Stimulated activated CD8-positive, alpha-beta memory T cell treated with anti-CD3 and anti-CD28 coated beads, Interleukin-15, amount 100 ng/mL, for 24 hours (primary cell): Measurements from ENCODE around the gene TPST2.
A peak's percentile ranks its signal among the peaks of the same experiment; 100 is the strongest.
"Not testable (repeated sequence)": the region's sequence is repeated elsewhere in the genome, so short reads cannot be mapped to it uniquely, and the experiment has no call there.

Source experiments
- DNase-seq: peaks from one replicate; pipeline ENCODE4 v3.0.0-alpha.2; 2020; ENCODE audit warnings: low read depth

The TPST2 gene

DNA sequence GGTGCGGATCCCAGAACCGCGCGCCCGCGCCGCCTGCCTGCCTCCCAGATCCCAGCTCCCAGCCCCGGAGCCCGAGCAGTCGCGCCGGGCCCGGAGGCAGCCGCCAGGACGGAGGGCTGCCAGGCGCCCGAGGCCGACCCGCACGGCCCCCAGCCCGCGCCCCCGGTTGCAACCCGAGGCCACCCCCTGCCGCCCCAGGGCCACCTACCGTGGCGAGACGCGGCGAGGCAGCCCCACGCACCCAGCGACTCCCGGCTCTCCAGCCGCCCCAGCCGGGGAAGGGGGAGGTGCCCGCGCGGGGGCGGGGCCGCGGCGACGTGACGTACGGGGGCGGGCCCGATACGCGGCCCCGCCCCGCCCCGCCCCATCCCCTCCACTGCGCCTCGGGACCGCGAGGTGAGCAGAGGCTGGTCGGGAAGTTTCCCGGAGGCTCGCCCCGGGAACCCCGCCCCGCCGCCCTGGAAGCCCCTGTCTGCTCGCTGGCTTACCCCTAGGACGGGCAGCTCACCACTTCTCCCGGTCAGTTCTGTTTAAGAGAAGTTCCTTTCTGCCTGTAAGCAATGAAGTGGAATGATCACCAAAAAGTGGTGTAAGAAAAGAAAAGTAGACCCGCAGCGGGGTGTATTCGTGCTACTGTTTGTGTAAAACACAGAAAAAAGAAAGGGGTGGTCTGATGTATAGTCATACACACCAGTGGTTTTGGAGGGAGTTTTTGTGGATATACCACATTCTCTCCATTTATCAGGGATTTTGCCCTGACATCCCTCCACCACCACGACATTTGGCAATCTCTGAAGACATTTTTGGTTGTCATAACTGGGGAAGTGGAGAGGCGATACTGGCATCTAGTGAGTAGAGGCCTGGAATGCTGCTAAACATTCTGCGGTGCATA is at the start of gene TPST2:
Gene TPST2 (minus strand): TSS at position 288 of the 892 bp plus-strand sequence. CDS start 48,502 bp downstream, outside the sequence.
- peak; percentile 74 for DNase-seq

GRCh38 chr22:26636296-26636695 is 46.4 kb upstream of the TPST2 start:
- DNase-seq = no peak

DNA sequence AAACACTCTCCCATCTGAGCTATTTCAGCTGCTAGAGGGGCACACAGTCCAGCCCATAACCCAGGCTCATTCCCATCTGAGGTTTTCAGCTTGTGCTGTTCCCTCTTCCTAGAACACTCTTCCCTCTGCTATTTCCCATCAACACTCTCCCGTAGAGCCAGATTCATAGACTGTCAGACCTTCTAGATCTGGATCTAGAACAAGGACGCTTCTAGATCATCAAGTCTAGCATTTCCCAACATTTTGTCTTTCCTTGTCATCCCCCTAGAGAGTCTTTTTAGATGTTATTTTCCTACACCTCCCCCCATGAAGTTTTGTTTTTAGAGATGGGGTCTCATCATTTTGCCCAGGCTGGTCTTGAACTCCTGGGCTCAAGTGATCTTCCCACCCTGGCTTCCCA is 45.2 kb upstream of the TPST2 start:
- no peak for DNase-seq

DNA sequence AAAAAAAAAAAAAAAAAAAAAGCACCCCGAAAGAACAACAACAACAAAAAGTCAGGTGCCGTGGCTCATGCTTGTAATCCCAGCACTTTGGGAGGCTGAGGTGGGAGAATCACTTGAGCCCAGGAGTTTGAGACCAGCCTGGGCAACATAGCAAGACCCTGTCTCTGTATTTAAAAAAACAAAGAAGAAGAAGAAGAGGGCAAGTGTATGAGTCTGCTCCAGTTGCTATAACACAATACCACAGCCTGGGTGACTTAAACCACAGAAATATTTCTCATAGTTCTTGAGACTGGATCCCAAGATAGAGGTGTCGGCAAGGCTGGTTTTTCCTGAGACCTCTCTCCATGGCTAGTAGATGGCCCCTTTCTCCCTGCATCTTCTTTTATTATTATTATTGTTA is 44.3 kb upstream of the TPST2 start:
- DNase-seq = no peak

GRCh38 chr22:26632422-26633155 is 42.7 kb upstream of the TPST2 start:
- DNase-seq = no peak

DNA sequence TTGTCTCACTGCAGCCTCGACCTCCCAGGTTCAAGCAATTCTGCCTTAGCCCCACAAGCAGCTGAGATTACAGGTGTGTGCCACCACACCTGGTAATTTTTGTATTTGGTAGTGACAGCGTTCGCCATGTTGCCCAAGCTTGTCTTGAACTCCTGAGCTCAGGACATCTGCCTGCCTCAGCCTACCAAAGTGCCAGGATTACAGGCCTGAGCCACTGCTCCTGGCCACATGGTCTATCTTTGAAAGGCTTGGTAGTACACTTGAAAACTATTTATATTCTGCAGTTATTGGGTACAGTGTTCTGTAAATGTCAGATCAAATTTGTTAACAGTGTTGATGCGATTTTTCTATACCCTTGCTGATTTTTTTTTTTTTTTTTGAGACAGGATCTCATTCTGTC is 41.4 kb upstream of the TPST2 start:
- DNase-seq = no peak

DNA sequence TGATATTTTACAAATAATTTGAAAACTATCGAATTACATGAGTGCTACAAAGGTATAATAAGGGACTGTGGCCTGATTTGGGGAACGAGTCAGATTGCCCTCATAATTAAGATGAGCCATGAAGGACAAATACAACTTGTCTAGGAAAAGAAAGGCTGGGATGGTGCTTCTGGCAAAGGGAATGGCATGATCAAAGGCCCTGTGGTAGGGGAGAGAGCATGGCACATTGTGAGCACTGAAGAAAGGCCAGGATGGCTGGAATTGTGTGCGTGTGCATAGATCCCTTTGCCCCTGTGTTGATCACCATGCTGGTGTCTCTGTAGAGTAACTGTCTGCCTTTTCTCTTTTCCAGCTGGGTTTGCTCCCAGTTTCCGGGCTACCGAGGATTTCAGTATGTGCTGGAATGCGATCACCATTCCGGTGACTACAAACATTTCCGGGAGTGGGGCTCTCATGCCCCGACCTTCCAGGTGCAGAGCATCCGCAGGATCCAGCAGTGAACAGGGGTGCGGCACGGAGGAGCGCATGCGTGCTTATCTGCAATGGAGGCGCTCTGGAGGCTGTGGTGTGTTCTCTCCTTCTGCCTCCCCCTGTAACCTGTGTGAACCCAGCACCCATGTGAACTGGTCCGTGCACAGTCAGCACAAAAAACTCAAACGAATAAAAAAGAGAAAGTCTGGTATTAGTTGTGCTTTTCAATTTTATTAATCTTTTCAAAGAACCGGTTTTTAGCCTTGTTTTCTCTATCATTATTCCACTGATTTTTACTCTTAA is 40.2 kb upstream of the TPST2 start:
- DNase-seq = no peak

DNA sequence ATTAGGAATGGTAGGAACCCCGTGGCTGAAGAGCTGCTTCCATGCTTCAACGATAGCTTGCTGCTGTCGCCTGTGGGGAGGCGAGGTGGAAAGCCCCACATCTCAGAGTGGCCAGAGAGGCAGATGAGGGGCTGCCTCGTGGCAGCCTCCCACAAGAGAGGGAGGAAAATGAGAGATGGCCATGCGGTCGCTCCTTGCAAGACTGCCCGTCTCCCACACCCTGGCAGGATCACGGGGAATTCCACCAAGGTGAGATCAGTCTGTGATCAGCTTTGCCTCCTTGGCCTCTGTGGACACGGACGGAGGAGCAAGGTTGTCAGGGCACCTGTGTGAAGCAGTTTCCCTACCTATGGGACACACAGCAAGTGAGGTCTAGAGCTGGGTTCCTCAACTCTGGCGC is 34.9 kb upstream of the TPST2 start:
- DNase-seq = no peak

GRCh38 chr22:26623984-26624383 is 34.1 kb upstream of the TPST2 start:
- DNase-seq = no peak

GRCh38 chr22:26621663-26622062 is 31.7 kb upstream of the TPST2 start, which contains the start of gene CRYBA4:
Gene CRYBA4, plus strand, starts transcription at chr22:26621963. Its CDS starts 634 bp downstream, at chr22:26622597.
- DNase-seq = no peak

GRCh38 chr22:26620197-26620596 is 30.3 kb upstream of the TPST2 start:
- no peak for DNase-seq

DNA sequence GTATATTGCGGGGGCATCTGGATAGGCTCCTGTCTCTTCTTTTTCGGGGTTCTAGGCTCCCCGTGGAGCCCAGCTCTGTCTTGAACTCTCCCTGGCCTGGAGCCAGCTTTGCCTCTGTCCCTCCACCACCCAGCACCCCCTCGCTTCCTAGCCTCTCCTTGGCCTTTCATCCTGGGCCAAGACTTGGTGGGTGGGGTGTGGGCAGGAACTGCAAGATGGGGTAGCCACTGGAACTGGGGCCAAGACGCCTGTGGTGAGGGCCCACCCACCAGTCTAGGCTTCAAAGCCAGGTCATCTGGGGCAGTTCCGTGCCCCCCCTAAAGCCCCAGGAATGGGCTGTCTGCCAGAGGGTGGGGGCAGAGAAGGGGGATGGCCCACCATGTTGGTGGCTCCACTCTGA is 29.6 kb upstream of the TPST2 start:
- no peak for DNase-seq

GRCh38 chr22:26618455-26618854 is 28.5 kb upstream of the TPST2 start:
- no peak for DNase-seq

GRCh38 chr22:26617271-26618199 is 27.6 kb upstream of the TPST2 start, which contains the start of gene CRYBB1:
Gene CRYBB1, minus strand, starts transcription at chr22:26618027. Its CDS starts 1,708 bp downstream, at chr22:26616319.
- DNase-seq = no peak

DNA sequence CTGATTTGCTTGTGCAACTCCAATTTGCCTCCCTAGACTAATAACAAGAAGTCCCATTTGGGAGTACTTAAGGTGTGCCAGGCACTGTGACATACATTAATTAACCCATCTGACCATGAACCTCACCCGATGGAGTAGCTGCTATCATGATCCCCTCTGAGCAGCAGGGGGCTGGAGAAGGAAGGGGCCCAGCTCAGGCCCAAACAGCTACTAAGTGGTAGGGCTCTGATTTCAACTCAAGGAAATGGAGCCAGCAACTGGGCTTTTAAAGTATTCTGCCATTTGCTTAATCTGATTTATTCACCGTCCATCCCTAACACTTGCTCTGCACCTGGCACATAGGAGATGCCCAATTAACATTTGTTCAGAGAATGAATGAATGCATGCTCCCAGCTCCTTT is 26.7 kb upstream of the TPST2 start:
- DNase-seq = no peak

DNA sequence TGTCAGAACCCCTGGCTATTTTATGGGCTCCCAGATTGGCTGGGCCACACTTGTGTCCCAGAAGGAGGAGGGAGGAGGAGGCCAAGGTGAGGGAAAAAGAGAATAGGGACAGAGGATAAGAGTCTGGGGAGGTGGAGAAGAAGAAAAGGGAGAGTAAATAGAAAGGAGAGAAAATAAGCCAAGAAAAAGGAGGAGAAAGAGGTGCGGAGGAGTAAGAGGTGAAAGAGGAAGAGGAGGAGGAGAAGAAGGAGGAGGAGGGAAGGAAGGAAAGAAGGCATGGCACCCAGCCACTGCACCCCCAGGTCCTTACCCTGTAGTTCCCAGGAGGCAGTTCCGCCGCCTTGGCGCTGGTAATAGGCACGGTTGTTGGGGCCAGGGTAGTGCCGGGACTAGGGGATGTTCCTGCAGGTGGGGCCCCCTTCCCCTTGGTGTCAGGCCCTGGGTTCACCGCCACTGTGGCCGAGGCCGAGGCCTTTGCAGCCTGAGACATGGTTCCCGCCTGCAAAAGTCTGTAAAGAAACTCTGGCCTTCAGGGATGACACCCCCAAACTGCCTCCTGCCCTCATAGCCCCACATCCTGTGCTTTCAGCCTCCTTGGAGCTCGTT is 26.0 kb upstream of the TPST2 start:
- DNase-seq = no peak

DNA sequence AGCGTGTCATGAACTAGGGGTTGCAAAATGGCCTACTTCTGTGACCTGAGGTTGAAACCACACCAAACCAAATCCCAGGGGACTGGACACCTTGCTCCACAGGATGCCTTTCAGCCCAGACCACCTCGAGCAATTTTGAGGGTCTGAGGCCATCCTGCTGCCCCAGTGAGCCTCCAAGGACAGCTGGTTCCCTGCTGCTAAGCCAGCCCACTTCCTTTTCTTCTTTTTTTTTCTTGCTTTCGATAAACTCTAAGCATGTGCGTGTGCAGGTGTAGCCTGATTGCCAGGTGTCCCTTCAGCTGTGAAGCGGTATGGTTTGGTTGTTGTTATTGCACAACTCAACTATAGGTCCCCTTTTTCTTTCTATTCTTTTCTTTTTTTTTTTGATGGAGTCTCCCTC is 25.2 kb upstream of the TPST2 start:
- DNase-seq = no peak

DNA sequence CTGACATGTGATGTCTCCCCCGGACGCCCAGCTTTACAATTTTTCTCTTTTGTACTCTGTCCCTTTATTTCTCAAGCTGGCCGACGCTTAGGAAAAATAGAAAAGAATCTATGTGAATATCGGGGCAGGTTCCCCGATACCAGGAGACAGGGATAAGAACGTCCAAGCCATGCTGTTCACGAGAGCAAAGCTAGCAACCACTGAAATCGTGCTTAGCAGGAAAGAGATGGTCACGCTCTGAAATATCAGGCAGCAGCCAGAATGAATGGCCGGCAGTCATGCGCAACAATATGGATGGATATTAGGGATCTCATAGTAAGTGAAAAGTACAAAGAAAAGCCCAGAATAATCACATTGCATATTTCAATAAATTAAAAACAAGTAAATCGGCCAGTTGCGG is 24.4 kb upstream of the TPST2 start:
- DNase-seq = no peak

GRCh38 chr22:26613753-26614152 is 23.8 kb upstream of the TPST2 start:
- DNase-seq = not testable (repeated sequence)

DNA sequence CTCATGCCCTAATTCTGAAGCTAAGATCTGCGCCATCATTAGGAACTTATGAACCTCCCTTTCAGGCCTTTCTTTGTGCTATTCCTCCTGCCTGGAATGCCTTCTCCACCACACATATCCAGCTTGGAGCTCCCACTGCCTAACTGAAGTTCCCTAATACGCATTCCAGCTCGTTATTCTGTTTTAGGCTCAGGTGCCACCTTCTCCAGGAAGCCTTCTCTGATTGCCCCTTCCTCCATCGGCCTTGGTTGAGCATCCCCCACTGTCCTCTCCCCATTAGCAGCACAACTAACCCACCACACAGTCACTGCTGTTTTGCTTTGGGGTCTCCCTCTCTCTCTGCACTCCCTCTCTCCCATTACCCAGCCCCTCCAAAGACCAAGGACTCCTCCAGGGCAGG is 22.7 kb upstream of the TPST2 start:
- no peak for DNase-seq

GRCh38 chr22:26610996-26611395 is 21.1 kb upstream of the TPST2 start:
- DNase-seq = no peak
